Common myeloid progenitor, CD34-positive (primary cell): ENCODE results near the gene TAF11L2. TPM values are rescaled to one million over a fixed set of nuclear protein-coding genes. Genes with fewer than 3 reads are reported as not detected.
"Not testable (repeated sequence)": the region's sequence is repeated elsewhere in the genome, so short reads cannot be mapped to it uniquely, and the experiment has no call there.

Source experiments
- CTCF ChIA-PET: fragments of 350-600 bp; sonication (Branson Sonifier 250); formaldehyde crosslinking; loops from one replicate; lab custom pipeline; 2021; ENCODE audit warnings: antibody characterized with exemption; lab: Charles Lee
- POLR2A ChIA-PET: fragments of 350-600 bp; sonication (Branson Sonifier 250); formaldehyde crosslinking; loops from one replicate; lab custom pipeline; 2021; ENCODE audit warnings: antibody characterized with exemption; lab: Charles Lee
- DNase-seq, 3 donors: peaks; one replicate each; pipeline versions ENCODE4 v3.0.0 to v3.0.0-alpha.2; 2013
- H3K27ac ChIP-seq, 2 experiments: 1 replicate in 1 of 2; 2 replicates in 1 of 2; pipeline ENCODE4 v1.7.0; 2013; ENCODE audit warnings: inconsistent platforms in 2 of 2, low read length in 2 of 2, mild to moderate bottlenecking in 2 of 2, low read depth in 1 of 2, moderate library complexity in 1 of 2; ENCODE audit not compliant: severe bottlenecking in 2 of 2, insufficient read depth in 1 of 2, poor library complexity in 1 of 2
- H3K27me3 ChIP-seq, 5 experiments: replicated peaks in 2 of 5; 1 replicate in 3 of 5; 2 replicates in 2 of 5; pipeline versions ENCODE4 v1.6.1 to v1.7.0; 2013; ENCODE audit warnings: low read length in 4 of 5, mild to moderate bottlenecking in 2 of 5, moderate library complexity in 2 of 5, inconsistent platforms in 1 of 5; ENCODE audit not compliant: insufficient read depth in 5 of 5, control insufficient read depth in 4 of 5
- H3K36me3 ChIP-seq, 4 experiments: 1 replicate in 2 of 4; 2 replicates in 2 of 4; pipeline versions ENCODE4 v1.6.1 to v1.7.0; 2013; ENCODE audit warnings: low read length in 3 of 4, control low read depth in 1 of 4, mild to moderate bottlenecking in 1 of 4; ENCODE audit not compliant: control insufficient read depth in 4 of 4, insufficient read depth in 4 of 4
- H3K4me1 ChIP-seq, 4 experiments: 1 replicate in 3 of 4; 2 replicates in 1 of 4; pipeline versions ENCODE4 v1.6.1 to v1.7.1; 2013; ENCODE audit warnings: low read length in 3 of 4, mild to moderate bottlenecking in 3 of 4, control low read depth in 1 of 4, inconsistent platforms in 1 of 4, moderate library complexity in 1 of 4; ENCODE audit not compliant: control insufficient read depth in 4 of 4, insufficient read depth in 4 of 4; ENCODE audit errors: control extremely low read depth in 1 of 4
- H3K4me3 ChIP-seq, 7 experiments: 1 replicate in 4 of 7; 2 replicates in 3 of 7; pipeline versions ENCODE4 v1.5.1 to v1.7.0; 2013; ENCODE audit warnings: mild to moderate bottlenecking in 7 of 7, low read length in 6 of 7, moderate library complexity in 6 of 7, inconsistent platforms in 2 of 7, low read depth in 2 of 7, control low read depth in 1 of 7; ENCODE audit not compliant: insufficient read depth in 4 of 7, control insufficient read depth in 1 of 7; ENCODE audit errors: extremely low read depth in 1 of 7
- H3K9me3 ChIP-seq, 5 experiments: 1 replicate in 4 of 5; 2 replicates in 1 of 5; pipeline versions ENCODE4 v1.6.1 to v1.7.1; 2013; ENCODE audit warnings: low read length in 4 of 5, mild to moderate bottlenecking in 2 of 5, inconsistent platforms in 1 of 5, low read depth in 1 of 5, moderate library complexity in 1 of 5; ENCODE audit not compliant: control insufficient read depth in 4 of 5, insufficient read depth in 2 of 5; ENCODE audit errors: control extremely low read depth in 1 of 5
- WGBS: methylation state at CpG from one replicate; pipeline ENCODE4 v1.1.5; 2013; ENCODE audit not compliant: insufficient coverage; 5-methylcytosine and 5-hydroxymethylcytosine counted together
- polyA plus RNA-seq: library from polyadenylated mRNA; unstranded; fragments of 120-200 nt; gene quantifications from one replicate; pipeline ENCODE4 v1.2.1, GENCODE V29; 2013

Gene TAF11L2
- not detected for polyA plus RNA-seq

GRCh38 chr5:17497931-17498330 is at the start of gene TAF11L2:
TAF11L2 (plus strand) TSS chr5:17498231.
- H3K4me3 ChIP-seq, H3K27ac ChIP-seq, H3K36me3 ChIP-seq, POLR2A ChIA-PET, CTCF ChIA-PET, H3K4me1 ChIP-seq, DNase-seq, H3K27me3 ChIP-seq, H3K9me3 ChIP-seq: not testable (repeated sequence)
- 100% methylated on average over 4 of the region's 8 CpGs for WGBS

GRCh38 chr5:17448877-17449276 is 49.2 kb upstream of the TAF11L2 start:
- DNase-seq, result no peak
- POLR2A ChIA-PET, result no interaction called here

GRCh38 chr5:17452936-17453335 is 45.1 kb upstream of the TAF11L2 start:
- ChIA-PET POLR2A (no interaction called here), CTCF (no interaction called here)
- WGBS, result 100% methylated on average over 2 of the region's 4 CpGs

More at GRCh38 chr5:17448877-17449276, 49.2 kb upstream of the TAF11L2 start:
- H3K9me3 ChIP-seq, result peaks cover 0 to 3% (median 0%) of the 10 kb centered on the region in 5 experiments
- H3K4me1 ChIP-seq, result no peaks in the 10 kb centered on the region
- no peaks in the 10 kb centered on the region for H3K36me3 ChIP-seq
- WGBS, result 93% methylated on average over 3 of the region's 3 CpGs
- H3K27ac ChIP-seq, result no peak overlapping the region
- no peaks in the 10 kb centered on the region for H3K27me3 ChIP-seq
- no peak overlapping the region for H3K4me3 ChIP-seq
- CTCF ChIA-PET, result no interaction called here

GRCh38 chr5:17455942-17456341 is 42.1 kb upstream of the TAF11L2 start:
- H3K9me3 ChIP-seq, result no peaks in the 10 kb centered on the region
- H3K4me1 ChIP-seq, result no peaks in the 10 kb centered on the region
- CTCF ChIA-PET, result no interaction called here
- POLR2A ChIA-PET, result no interaction called here
- 90% methylated on average over 2 of the region's 3 CpGs for whole genome bisulfite sequencing
- DNase-seq, result no peak
- no peaks in the 10 kb centered on the region for H3K27me3 ChIP-seq
- no peaks in the 10 kb centered on the region for H3K36me3 ChIP-seq
- H3K27ac ChIP-seq, result no peak overlapping the region
- no peak overlapping the region for H3K4me3 ChIP-seq

More at GRCh38 chr5:17452936-17453335, 45.1 kb upstream of the TAF11L2 start:
- Histone ChIP-seq H3K27me3 (no peaks in the 10 kb centered on the region), H3K27ac (no peak overlapping the region), H3K4me1 (no peaks in the 10 kb centered on the region), H3K36me3 (no peaks in the 10 kb centered on the region), H3K4me3 (no peak overlapping the region), H3K9me3 (peaks cover 0 to 3% (median 0%) of the 10 kb centered on the region in 5 experiments)
- DNase-seq, result no peak

- WGBS, result 100% methylated on average over 4 of the region's 6 CpGs
- CTCF ChIA-PET, result no interaction called here
- Histone ChIP-seq H3K4me3 (no peak overlapping the region), H3K36me3 (no peaks in the 10 kb centered on the region), H3K27ac (no peak overlapping the region), H3K9me3 (no peaks in the 10 kb centered on the region), H3K27me3 (no peaks in the 10 kb centered on the region), H3K4me1 (no peaks in the 10 kb centered on the region)
- DNase-seq, result no peak
- POLR2A ChIA-PET, result no interaction called here
These were observed 36.2 kb upstream of the TAF11L2 start for GRCh38 chr5:17461793-17462192.

GRCh38 chr5:17463653-17464052 is 34.4 kb upstream of the TAF11L2 start:
- 75% methylated on average over 4 of the region's 5 CpGs for WGBS
- ChIA-PET CTCF (no interaction called here), POLR2A (no interaction called here)
- no peak overlapping the region for H3K27ac ChIP-seq
- H3K4me3 ChIP-seq, result no peak overlapping the region
- DNase-seq, result no peak
- no peaks in the 10 kb centered on the region for H3K4me1 ChIP-seq
- H3K36me3 ChIP-seq, result no peaks in the 10 kb centered on the region
- H3K27me3 ChIP-seq, result no peaks in the 10 kb centered on the region
- H3K9me3 ChIP-seq, result no peaks in the 10 kb centered on the region

GRCh38 chr5:17470064-17470463 is 28.0 kb upstream of the TAF11L2 start:
- no peaks in the 10 kb centered on the region for H3K4me1 ChIP-seq
- DNase-seq, result no peak
- H3K4me3 ChIP-seq, result no peak overlapping the region
- POLR2A ChIA-PET, result no interaction called here
- no peak overlapping the region for H3K27ac ChIP-seq
- CTCF ChIA-PET, result interaction anchor here (1.7 kb wide), 1 partner anchor 91 kb away, joined by 4 read pairs; no protein-coding TSS in a partner anchor
- no peaks in the 10 kb centered on the region for H3K36me3 ChIP-seq
- no peaks in the 10 kb centered on the region for H3K9me3 ChIP-seq
- H3K27me3 ChIP-seq, result no peaks in the 10 kb centered on the region
